OCI-LY7 (cell line): ENCODE data around the gene PTCH2. TPM values are rescaled to one million over a fixed set of nuclear protein-coding genes. Genes with fewer than 3 reads are reported as not detected.
"Not testable (repeated sequence)": the region's sequence is repeated elsewhere in the genome, so short reads cannot be mapped to it uniquely, and the experiment has no call there.

Experiments
- BruUV-seq: library from RNA; stranded (reverse); fragments of 400-500 nt; replicated peaks from 2 replicates; lab custom pipeline; 2021; lab: Mats Ljungman, UMichigan
- CTCF ChIA-PET: fragments of 300-600 bp; sonication (Branson Sonifier 250); formaldehyde crosslinking; loops from one replicate; lab custom pipeline; 2022; ENCODE audit warnings: antibody characterized with exemption; ENCODE audit not compliant: unreplicated experiment; lab: Charles Lee
- POLR2A ChIA-PET: fragments of 300-600 bp; sonication (Branson Sonifier 250); formaldehyde crosslinking; loops from one replicate; lab custom pipeline; 2022; ENCODE audit warnings: antibody characterized with exemption; lab: Charles Lee
- DNase-seq: peaks from one replicate; pipeline ENCODE4 v3.0.0-alpha.2; 2015; ENCODE audit warnings: low spot score
- H2AFZ ChIP-seq: fragments of 200-600 bp; sonication (generic), shearing (Covaris generic); 2 replicates; pipeline ENCODE4 v1.6.1; 2014; ENCODE audit warnings: mild to moderate bottlenecking, antibody characterized with exemption, low read length, moderate library complexity
- H3K27ac ChIP-seq: fragments of 200-600 bp; sonication (generic); 2 replicates; pipeline ENCODE4 v1.5.1; 2014; ENCODE audit warnings: mixed run types, low read depth, mild to moderate bottlenecking, moderate library complexity, low read length, inconsistent platforms; ENCODE audit not compliant: poor library complexity, severe bottlenecking
- H3K36me3 ChIP-seq: fragments of 200-600 bp; sonication (generic); 2 replicates; pipeline ENCODE4 v1.6.1; 2014; ENCODE audit warnings: mild to moderate bottlenecking, antibody characterized with exemption, low read length, moderate library complexity, mixed read lengths; ENCODE audit not compliant: insufficient read depth
- H3K4me1 ChIP-seq: fragments of 200-600 bp; sonication (generic); 2 replicates; pipeline ENCODE4 v1.5.1; 2014; ENCODE audit warnings: mild to moderate bottlenecking, low read length; ENCODE audit not compliant: insufficient read depth, poor library complexity, severe bottlenecking
- H3K4me2 ChIP-seq: fragments of 200-600 bp; sonication (generic); 2 replicates; pipeline ENCODE4 v1.6.1; 2014; ENCODE audit warnings: mild to moderate bottlenecking, low read length
- H3K4me3 ChIP-seq: fragments of 200-600 bp; sonication (generic); 2 replicates; pipeline ENCODE4 v1.5.1; 2014; ENCODE audit warnings: mild to moderate bottlenecking, low read depth, low read length; ENCODE audit not compliant: poor library complexity, severe bottlenecking
- H3K79me2 ChIP-seq: fragments of 200-600 bp; sonication (generic); 2 replicates; pipeline ENCODE4 v1.6.1; 2016; ENCODE audit warnings: low read depth, mild to moderate bottlenecking, low read length, moderate library complexity, mixed read lengths; ENCODE audit not compliant: insufficient read depth
- H3K9me2 ChIP-seq: fragments of 200-600 bp; sonication (generic); 2 replicates; pipeline ENCODE4 v1.6.1; 2016; ENCODE audit warnings: mild to moderate bottlenecking, low read length, mixed read lengths; ENCODE audit not compliant: insufficient read depth
- H3K9me3 ChIP-seq: fragments of 200-600 bp; sonication (generic); 2 replicates; pipeline ENCODE4 v1.6.1; 2014; ENCODE audit warnings: mild to moderate bottlenecking, mixed run types, low read length, mixed read lengths
- H4K20me1 ChIP-seq: fragments of 200-600 bp; sonication (generic); 2 replicates; pipeline ENCODE4 v1.6.1; 2014; ENCODE audit warnings: mild to moderate bottlenecking, antibody characterized with exemption, low read length, moderate library complexity, mixed read lengths; ENCODE audit not compliant: insufficient read depth
- EZH2phosphoT487 ChIP-seq: fragments of 200-600 bp; sonication (generic); IDR thresholded peaks from 2 replicates; pipeline ENCODE4 v1.6.1; 2018; ENCODE audit warnings: low read depth, borderline replicate concordance, mild to moderate bottlenecking, mixed run types, antibody characterized with exemption, low read length, moderate library complexity, mixed read lengths
- intact Hi-C: fragments of 100-400 bp; cut with micrococcal nuclease; formaldehyde crosslinking; loops from one replicate; pipeline ENCODE4 v1.10.0; 2022; ENCODE audit not compliant: unreplicated experiment
- total RNA-seq, 2 experiments: library from RNA; depleted of rRNA in 1 of 2; stranded (reverse); fragments of >200 nt in 1 of 2; shearing (Covaris generic) in 1 of 2; gene quantifications; 2 replicates each; pipeline ENCODE4 v1.2.3, GENCODE V29; 2014 to 2022
- TF ChIP-seq, protein P1 (sequence below): fragments of 200-600 bp; sonication (generic); conservative IDR thresholded peaks from 2 replicates; pipeline ENCODE4 v1.5.1; 2014; ENCODE audit warnings: mild to moderate bottlenecking, antibody characterized with exemption, low read length, moderate library complexity, mixed read lengths

Gene PTCH2
- total RNA-seq, 2 experiments from 2014 or later: 0.60 to 1.0 TPM

DNA sequence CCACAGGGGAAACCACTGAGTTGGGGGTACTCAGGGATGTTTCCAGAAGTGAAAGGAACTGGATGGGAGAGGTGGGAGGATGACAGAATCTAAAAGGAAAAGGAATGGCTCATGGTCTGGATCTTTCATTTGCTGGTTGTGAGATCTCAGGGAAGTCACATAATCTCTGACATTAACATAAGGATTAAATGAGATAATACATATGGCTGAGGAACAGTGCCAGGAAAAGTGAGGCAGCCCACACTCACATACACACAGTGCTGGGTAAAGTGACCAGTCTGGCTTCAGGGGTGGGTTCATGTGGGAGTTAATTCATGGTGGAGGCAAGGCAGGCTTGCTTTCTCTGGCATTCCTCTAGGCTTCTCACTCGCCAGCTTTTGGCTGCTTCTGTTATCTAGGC is 3.9 kb upstream of the PTCH2 start:
- Histone ChIP-seq H3K9me2 (no peaks in the 10 kb centered on the region), H3K9me3 (no peaks in the 10 kb centered on the region), H3K27ac (no peak overlapping the region), H3K4me2 (no peak overlapping the region), H4K20me1 (no peaks in the 10 kb centered on the region), H3K79me2 (no peaks in the 10 kb centered on the region), H3K4me3 (no peak overlapping the region), H3K4me1 (peaks cover 9% of the 10 kb centered on the region), H2AFZ (no peak overlapping the region), H3K36me3 (0 out of 2 replicates have a peak, but pooled peaks cover 7% of the 10 kb centered on the region)
- no peak for DNase-seq
- intact Hi-C loops: no loop called here
- ChIA-PET POLR2A (interaction anchor here (0.7 kb wide), 1 partner anchor 109 kb away, joined by 3 read pairs; no protein-coding TSS in a partner anchor), CTCF (no interaction called here)
- BruUV-seq: no TSS peak
- TF ChIP-seq EZH2phosphoT487: no peak
- TF ChIP-seq, protein P1, sequence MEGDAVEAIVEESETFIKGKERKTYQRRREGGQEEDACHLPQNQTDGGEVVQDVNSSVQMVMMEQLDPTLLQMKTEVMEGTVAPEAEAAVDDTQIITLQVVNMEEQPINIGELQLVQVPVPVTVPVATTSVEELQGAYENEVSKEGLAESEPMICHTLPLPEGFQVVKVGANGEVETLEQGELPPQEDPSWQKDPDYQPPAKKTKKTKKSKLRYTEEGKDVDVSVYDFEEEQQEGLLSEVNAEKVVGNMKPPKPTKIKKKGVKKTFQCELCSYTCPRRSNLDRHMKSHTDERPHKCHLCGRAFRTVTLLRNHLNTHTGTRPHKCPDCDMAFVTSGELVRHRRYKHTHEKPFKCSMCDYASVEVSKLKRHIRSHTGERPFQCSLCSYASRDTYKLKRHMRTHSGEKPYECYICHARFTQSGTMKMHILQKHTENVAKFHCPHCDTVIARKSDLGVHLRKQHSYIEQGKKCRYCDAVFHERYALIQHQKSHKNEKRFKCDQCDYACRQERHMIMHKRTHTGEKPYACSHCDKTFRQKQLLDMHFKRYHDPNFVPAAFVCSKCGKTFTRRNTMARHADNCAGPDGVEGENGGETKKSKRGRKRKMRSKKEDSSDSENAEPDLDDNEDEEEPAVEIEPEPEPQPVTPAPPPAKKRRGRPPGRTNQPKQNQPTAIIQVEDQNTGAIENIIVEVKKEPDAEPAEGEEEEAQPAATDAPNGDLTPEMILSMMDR: no peak

DNA sequence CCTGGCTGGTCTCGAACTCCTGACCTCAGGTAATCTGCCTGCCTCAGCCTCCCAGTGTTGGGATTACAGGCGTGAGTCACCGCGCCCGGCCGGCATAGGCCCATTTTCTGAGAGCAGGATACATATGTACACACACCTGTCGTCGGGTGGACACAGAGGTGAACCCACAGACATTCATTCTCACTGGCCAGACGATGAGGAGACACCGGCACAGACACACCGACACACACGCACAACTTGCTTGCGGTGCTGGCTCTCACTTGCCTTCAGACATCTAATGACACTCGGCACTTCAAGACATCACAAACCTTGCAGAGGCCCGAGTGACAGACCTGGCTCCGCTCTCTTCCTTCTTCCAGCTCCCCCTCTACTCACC is 579 bp downstream of the PTCH2 start:
- intact Hi-C loops: no loop called here
- no peak overlapping the region for H2AFZ ChIP-seq
- H3K9me2 ChIP-seq: no peaks in the 10 kb centered on the region
- H3K79me2 ChIP-seq: no peaks in the 10 kb centered on the region
- no peak overlapping the region for H3K27ac ChIP-seq
- H3K9me3 ChIP-seq: no peaks in the 10 kb centered on the region
- no peaks in the 10 kb centered on the region for H4K20me1 ChIP-seq
- CTCF ChIA-PET: no interaction called here
- TF ChIP-seq, protein P1: no peak
- TF ChIP-seq EZH2phosphoT487: no peak
- no peak for DNase-seq
- POLR2A ChIA-PET: no interaction called here
- H3K4me3 ChIP-seq: no peak overlapping the region
- no peaks in the 10 kb centered on the region for H3K36me3 ChIP-seq
- H3K4me1 ChIP-seq: no peaks in the 10 kb centered on the region
- peak overlapping the region; percentile 39; the same call in 1 of the 2 replicates for H3K4me2 ChIP-seq
- BruUV-seq: no TSS peak

DNA sequence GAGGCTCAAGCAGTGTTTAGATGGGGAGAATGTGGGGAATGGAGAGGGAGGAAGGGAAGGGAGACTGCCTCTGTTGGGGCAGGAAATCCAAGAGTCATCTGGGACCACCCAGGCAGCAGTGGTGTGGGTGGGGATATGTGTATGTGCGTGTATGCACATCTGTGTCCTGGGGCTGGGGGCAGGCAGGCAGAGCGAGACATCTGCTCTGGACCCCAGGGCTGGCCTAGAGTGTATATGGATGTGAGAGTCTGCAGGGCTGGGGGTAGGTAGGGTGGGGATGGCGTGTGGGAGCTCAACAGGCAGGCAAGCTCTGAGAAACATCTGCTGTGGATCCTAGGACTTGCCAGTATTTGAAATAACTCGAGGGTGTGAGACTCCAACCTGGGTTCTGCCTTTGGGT is 3.5 kb downstream of the PTCH2 start:
- no TSS peak for BruUV-seq
- no peaks in the 10 kb centered on the region for H3K9me2 ChIP-seq
- no peaks in the 10 kb centered on the region for H3K79me2 ChIP-seq
- no peaks in the 10 kb centered on the region for H3K36me3 ChIP-seq
- H2AFZ ChIP-seq: no peak overlapping the region
- intact Hi-C loops: loop anchor here (10.0 kb wide), 1 partner anchor 145 kb away; the partner anchor contains the start of gene EIF2B3
- no peak overlapping the region for H3K4me2 ChIP-seq
- H3K27ac ChIP-seq: no peak overlapping the region
- no peak for TF ChIP-seq EZH2phosphoT487
- TF ChIP-seq, protein P1: no peak
- no peak overlapping the region for H3K4me3 ChIP-seq
- no peaks in the 10 kb centered on the region for H3K4me1 ChIP-seq
- no peaks in the 10 kb centered on the region for H4K20me1 ChIP-seq
- DNase-seq: no peak
- CTCF ChIA-PET: no interaction called here
- no peaks in the 10 kb centered on the region for H3K9me3 ChIP-seq
- POLR2A ChIA-PET: no interaction called here

DNA sequence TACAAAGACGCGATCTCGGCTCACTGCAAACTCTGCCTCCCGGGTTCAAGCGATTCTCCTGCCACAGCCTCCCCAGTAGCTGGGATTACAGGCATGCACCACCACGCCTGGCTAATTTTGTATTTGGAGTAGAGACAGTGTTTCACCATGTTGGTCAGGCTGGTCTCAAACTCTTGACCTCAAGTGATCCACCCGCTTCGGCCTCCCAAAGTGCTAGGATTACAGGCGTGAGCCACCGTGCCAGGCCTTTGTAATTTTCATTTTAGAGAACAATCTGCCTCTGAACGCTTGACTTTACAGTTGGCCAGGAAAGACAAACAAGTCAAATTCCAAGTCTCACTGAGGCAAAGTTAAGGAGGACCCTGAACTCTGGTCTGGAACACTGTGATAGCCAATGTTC is 4.8 kb downstream of the PTCH2 start:
- H3K4me1 ChIP-seq, H3K4me2 ChIP-seq, BruUV-seq, CTCF ChIA-PET, H4K20me1 ChIP-seq, H3K79me2 ChIP-seq, H2AFZ ChIP-seq, H3K4me3 ChIP-seq, H3K27ac ChIP-seq, H3K36me3 ChIP-seq, H3K9me2 ChIP-seq, DNase-seq, H3K9me3 ChIP-seq: not testable (repeated sequence)
- POLR2A ChIA-PET: interaction anchor here (0.6 kb wide), 1 partner anchor 550 kb away, joined by 4 read pairs; no protein-coding TSS in a partner anchor
- intact Hi-C loops: loop anchor here (10.0 kb wide), 1 partner anchor 147 kb away; the partner anchor contains the start of gene EIF2B3
